Testis (tissue), 3 donors: Measurements from ENCODE around the gene FAM222B. TPM values are rescaled to one million over a fixed set of nuclear protein-coding genes. Genes with fewer than 3 reads are reported as not detected.

ENCODE experiments used
- DNase-seq: peaks from one replicate; pipeline ENCODE4 v3.0.0-alpha.2; 2019
- H3K27ac ChIP-seq, 2 donors: fragments of 200-600 bp; sonication (generic); one replicate each; pipeline ENCODE4 v1.5.1; 2019
- H3K27me3 ChIP-seq: fragments of 200-600 bp; sonication (generic); one replicate; pipeline ENCODE4 v1.5.1; 2019
- H3K36me3 ChIP-seq: fragments of 200-600 bp; sonication (generic); one replicate; pipeline ENCODE4 v1.5.1; 2017; ENCODE audit warnings: low read depth; ENCODE audit errors: missing control alignments
- H3K4me1 ChIP-seq: fragments of 200-600 bp; sonication (generic); one replicate; pipeline ENCODE4 v1.5.1; 2019
- H3K4me3 ChIP-seq, 2 donors: fragments of 200-600 bp; sonication (generic); one replicate each; pipeline ENCODE4 v1.5.1; 2017 to 2019
- H3K9me3 ChIP-seq: fragments of 200-600 bp; sonication (generic); one replicate; pipeline ENCODE4 v1.5.1; 2017
- POLR2A ChIP-seq: fragments of 450-650 bp; IDR thresholded peaks from one replicate; pipeline ENCODE4 v1.6.1; 2017; ENCODE audit warnings: antibody characterized with exemption, mild to moderate bottlenecking, moderate library complexity
- WGBS, 2 donors: methylation state at CpG; one replicate each; pipeline ENCODE4 v1.1.5; 2018; 5-methylcytosine and 5-hydroxymethylcytosine counted together
- intact Hi-C: fragments of 100-400 bp; cut with DNase I; formaldehyde crosslinking; loops from one replicate; pipeline ENCODE4 v1.15.1; 2023; ENCODE audit warnings: low total_unique reads
- polyA plus RNA-seq: library from polyadenylated mRNA; stranded (reverse); fragments of 350-450 nt; fragmentation: Illumina TruSeq; extraction: RNeasy Lipid Tissue Mini Kit (QIAGEN cat#74804); gene quantifications from one replicate; pipeline ENCODE4 v1.2.3, GENCODE V29; 2014; ENCODE audit warnings: low read depth, low replicate concordance; ENCODE audit not compliant: insufficient read depth
- total RNA-seq, 2 donors: library from RNA; depleted of rRNA; stranded (reverse); fragments of >200 nt; gene quantifications; one replicate each; pipeline ENCODE4 v1.2.3, GENCODE V29; 2016
- TF ChIP-seq, protein P1 (sequence below), 3 experiments: fragments of 450-650 bp in 2 of 3; fragments of 200-600 bp in 1 of 3; sonication (generic) in 1 of 3; IDR thresholded peaks; one replicate each; pipeline ENCODE4 v1.5.1; 2016 to 2019; ENCODE audit warnings: antibody characterized with exemption in 3 of 3, mild to moderate bottlenecking in 2 of 3, moderate library complexity in 1 of 3

The FAM222B gene
- total and polyA plus RNA-seq, 3 donors from 2014 or later: 69.6 to 84.5 (median 74.5) TPM

DNA sequence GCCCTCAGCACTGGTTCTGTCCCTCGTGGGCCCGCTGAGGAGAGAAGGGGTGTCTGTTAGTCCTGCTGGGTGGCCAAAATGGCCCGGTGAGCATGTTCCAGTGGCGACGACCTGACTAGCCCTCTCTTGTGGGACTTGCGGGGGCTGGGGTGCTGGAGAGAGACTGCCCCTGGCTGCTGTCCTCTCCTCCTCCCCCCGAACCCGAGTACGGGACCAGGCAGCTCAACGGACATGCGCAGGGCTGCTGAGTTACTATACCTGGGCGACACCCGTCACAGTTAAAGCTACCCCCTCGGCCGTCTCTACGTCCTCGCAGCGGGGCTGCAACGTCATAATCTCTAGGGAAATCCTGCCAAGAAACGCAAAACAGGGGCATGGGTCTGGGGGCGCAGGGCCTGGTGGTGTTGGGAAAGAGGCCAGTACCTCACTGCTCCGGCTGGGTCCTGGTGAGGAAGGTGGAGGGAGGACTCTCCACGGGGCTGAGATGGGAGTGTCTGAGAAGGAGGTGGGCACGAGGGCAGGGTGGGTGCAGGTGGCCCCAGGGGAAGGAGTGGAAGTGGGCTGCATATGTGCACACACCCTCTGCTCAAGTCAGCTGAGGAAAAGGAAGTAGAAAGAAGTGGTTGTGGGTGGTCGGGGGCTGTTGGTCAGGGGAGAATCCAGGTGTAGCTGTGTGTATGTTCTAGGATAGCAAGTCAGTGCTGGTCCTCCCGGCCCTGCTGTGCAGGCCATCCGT, 41.5 kb upstream of the FAM222B start:
- no peak for DNase-seq
- TF ChIP-seq POLR2A: no peak
- TF ChIP-seq, protein P1, sequence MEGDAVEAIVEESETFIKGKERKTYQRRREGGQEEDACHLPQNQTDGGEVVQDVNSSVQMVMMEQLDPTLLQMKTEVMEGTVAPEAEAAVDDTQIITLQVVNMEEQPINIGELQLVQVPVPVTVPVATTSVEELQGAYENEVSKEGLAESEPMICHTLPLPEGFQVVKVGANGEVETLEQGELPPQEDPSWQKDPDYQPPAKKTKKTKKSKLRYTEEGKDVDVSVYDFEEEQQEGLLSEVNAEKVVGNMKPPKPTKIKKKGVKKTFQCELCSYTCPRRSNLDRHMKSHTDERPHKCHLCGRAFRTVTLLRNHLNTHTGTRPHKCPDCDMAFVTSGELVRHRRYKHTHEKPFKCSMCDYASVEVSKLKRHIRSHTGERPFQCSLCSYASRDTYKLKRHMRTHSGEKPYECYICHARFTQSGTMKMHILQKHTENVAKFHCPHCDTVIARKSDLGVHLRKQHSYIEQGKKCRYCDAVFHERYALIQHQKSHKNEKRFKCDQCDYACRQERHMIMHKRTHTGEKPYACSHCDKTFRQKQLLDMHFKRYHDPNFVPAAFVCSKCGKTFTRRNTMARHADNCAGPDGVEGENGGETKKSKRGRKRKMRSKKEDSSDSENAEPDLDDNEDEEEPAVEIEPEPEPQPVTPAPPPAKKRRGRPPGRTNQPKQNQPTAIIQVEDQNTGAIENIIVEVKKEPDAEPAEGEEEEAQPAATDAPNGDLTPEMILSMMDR (IDR thresholded peaks at IDR 0.05): no peak
- Histone ChIP-seq H3K4me1 (no peaks in the 10 kb centered on the region), H3K36me3 (no peaks in the 10 kb centered on the region), H3K9me3 (no peaks in the 10 kb centered on the region), H3K27ac (no peak overlapping the region), H3K27me3 (no peaks in the 10 kb centered on the region), H3K4me3 (no peak overlapping the region)
- WGBS, 2 donors: 93 to 96% methylated on average over 25 to 27 of the region's 27 CpGs
- intact Hi-C loops: no loop called here

DNA sequence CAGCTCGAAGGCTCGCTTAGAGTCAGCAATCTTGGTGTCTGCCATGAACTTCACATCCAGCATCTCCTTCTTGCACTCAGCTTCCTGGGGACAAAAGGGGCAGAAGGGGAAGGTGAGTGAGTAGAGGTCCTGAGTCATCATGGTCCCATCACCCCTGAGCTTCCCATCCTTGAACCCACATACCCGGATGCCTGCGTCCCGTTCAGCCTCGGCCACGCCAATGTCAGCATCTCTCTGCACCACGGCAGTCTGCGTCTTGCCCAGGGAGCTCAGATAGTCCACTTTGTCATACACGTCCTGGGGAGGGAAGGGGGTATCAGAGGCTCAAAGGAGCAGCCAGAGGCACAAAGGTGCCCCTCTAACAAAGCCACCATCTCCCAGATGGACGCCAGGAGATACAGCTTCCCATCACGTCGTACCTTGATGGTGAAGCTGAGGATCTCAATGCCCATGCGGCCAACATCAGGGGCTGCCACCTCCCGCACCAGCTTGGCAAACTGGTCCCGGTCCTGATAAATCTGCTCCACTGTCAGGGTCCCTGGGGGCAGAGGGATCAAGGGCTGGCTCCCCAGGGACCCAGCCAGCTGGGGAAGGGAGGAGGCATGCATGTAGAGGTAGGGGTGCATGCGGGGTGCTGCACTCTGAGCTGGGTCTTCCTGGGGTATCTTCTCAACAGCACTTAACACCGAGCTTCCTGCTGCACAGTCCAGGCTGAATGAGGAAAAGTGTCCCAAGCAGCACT, 39.7 kb upstream of the FAM222B start:
- Histone ChIP-seq H3K4me3 (no peak overlapping the region), H3K27me3 (no peaks in the 10 kb centered on the region), H3K9me3 (no peaks in the 10 kb centered on the region), H3K4me1 (no peaks in the 10 kb centered on the region), H3K27ac (no peak overlapping the region), H3K36me3 (no peaks in the 10 kb centered on the region)
- 91 to 95% methylated on average over 10 to 18 of the region's 18 CpGs for WGBS, 2 donors
- intact Hi-C loops: no loop called here
- no peak for DNase-seq
- no peak for TF ChIP-seq POLR2A
- TF ChIP-seq, protein P1 (IDR thresholded peaks at IDR 0.05): no peak

DNA sequence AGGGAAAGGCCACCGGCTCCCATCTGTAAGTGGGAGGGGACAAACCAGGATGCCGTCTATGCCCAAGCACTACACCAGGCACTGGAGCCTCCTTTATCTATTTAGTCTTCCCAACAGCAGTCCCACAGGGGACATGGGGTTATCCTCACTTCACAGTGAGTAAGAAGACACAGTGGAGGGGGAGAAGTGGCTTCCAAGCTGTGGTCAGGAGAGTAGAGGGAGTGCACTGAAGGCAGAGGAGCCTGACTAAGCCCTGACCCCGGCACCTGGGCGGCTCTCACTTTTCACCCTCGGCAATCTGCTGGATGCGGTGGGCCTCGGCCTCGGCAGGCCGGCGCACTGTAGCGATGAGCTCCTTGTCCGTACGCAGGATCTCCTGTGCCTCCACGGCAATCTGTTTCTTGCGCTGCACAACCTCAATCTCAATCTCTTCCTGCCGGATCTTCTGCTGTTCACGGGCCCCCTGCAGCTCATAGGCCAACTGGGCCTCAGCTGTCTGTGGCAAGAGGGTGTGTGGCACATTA, 39.0 kb upstream of the FAM222B start:
- intact Hi-C loops: no loop called here
- no peaks in the 10 kb centered on the region for H3K4me1 ChIP-seq
- H3K36me3 ChIP-seq: no peaks in the 10 kb centered on the region
- 91 to 93% methylated on average over 14 to 17 of the region's 17 CpGs for WGBS, 2 donors
- no peak overlapping the region for H3K4me3 ChIP-seq
- no peaks in the 10 kb centered on the region for H3K9me3 ChIP-seq
- H3K27ac ChIP-seq: no peak overlapping the region
- TF ChIP-seq POLR2A: no peak
- TF ChIP-seq, protein P1 (IDR thresholded peaks at IDR 0.05): no peak
- no peak for DNase-seq
- no peaks in the 10 kb centered on the region for H3K27me3 ChIP-seq

DNA sequence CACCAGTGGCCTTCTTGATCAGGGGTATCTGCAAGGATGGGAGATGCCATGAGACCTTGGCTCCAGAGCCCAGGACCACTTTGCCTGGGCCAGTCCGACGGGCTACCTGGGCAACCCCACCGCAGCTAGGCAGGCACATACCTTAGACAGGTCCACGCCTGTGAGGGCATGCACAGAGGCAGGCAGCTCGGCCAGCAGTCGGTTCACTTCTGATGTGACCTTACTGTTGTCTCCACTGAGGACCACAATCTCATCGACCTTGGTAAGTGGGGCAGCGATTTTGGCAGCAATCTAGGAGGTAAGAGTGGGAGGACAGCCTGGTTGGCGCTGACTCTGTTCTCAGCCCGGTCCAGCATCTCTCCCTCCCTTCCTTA, 38.0 kb upstream of the FAM222B start:
- no peak for DNase-seq
- TF ChIP-seq POLR2A: no peak
- TF ChIP-seq, protein P1 (IDR thresholded peaks at IDR 0.05): no peak
- Histone ChIP-seq H3K27me3 (no peaks in the 10 kb centered on the region), H3K27ac (no peak overlapping the region), H3K4me1 (no peaks in the 10 kb centered on the region), H3K4me3 (no peak overlapping the region), H3K9me3 (no peaks in the 10 kb centered on the region), H3K36me3 (no peaks in the 10 kb centered on the region)
- WGBS, 2 donors: 49 to 51% methylated on average over 6 to 10 of the region's 10 CpGs
- intact Hi-C loops: no loop called here
